ENCODE results near the gene MCTP2. TPM values are rescaled to one million over a fixed set of nuclear protein-coding genes. Genes with fewer than 3 reads are reported as not detected.

MCTP2 gene
- polyA plus RNA-seq, 1 donor = 22.3 TPM

DNA sequence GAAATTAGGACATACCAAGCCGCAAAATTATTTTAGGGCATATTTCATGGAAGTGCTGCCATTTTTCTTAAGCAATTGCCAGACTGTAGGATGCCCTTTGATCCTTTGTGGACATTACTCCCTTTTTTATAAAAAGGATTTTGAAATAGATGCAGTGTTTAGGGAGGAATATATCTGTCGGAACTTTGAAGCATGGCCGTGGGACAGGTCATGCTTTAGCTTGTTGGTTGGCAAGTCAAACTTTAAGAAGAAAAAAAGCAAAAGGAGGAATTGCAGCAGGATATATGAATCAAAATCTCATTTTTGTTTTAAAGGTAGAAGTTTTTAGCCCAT is 122.1 kb downstream of the MCTP2 start:
- DNase-seq = no peak

DNA sequence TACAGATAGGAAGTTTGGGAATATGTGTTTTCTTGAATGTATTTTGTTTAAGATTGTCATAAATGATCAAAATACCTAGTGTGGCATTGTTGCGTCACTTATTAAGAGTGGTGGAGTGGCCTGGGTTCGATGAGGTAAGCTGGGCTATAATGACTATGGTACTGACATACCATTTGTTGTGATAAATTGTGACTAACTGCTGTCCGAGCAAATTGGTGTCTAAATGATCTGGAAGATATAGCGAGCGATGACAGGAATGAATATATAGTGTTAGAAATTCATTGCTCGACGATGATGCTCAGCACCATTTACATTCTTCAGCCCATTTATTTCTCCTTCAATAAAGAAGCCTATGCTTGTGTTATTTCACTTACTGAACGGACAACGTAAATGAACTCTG is 123.3 kb downstream of the MCTP2 start:
- DNase-seq = no peak

DNA sequence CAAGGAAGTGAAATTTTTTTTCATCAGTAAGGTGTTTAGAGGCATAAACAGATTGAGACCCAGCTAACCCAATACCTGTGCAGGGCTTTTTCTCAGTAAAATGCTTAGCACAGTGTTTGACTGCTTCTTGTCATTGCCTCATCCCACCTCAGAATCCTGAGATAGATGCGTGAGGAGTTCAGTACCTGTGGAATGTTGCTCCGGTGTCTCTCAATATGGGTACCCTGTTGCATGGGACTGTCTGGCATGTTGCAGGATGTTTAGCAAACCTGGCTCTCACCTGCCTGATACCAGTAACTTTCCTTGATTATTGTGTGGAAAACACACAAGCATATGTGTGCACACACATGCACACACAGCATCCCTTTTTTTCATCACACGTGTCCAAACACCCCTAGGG is 128.4 kb downstream of the MCTP2 start:
- no peak for DNase-seq

DNA sequence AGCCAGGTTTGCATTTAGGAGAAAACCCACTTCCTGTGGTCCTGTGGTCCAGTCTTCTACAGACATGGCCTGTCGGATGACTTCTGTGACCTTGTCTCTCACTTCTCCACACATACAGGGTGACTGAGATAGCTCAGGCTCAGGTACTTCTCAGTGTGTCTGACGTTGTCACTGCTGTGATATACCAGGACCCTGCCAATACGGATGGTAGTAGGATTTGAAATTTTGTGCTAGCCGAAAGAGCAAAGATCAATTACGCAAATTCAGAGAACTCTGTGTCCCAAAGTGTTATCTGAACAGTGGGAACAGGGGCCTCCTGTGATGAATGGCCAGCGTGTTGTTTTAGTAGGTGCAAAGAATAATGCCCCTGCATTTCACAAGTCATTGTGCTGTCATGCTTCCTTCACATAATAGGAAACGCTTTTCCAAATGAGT is 128.9 kb downstream of the MCTP2 start:
- DNase-seq = no peak

DNA sequence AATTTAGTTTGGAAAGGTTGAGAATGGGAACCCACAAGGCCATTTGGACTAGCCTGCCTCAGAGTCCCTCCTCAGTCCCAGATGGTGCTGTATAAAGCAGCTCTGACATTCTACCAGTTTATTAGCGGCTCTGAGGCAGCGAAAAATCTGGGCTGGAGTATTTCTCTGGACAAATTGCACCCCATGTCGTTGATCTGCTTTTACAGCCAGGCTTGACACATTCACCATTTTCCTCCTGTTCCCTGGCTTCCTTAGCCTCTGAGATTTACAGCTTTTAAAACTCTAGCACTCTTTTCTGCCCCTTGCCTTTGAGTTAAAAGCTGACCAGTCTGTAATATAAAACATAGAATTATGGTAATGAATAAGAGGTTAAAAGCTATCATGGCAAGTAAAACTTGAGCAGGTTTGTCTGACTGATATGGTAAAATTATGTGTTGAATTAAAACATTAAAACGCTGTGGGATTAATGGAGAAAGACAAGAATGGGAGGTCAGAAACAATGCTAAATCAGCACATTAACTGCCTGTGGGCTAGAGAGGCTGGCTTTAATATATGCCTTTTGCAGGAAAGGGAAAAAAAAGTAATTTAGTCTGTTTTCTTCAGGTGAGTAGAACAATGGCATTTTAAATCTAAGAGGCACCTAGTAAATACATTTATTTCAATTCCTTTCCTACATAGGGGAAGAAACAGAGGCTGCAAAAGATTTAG is 131.2 kb downstream of the MCTP2 start:
- DNase-seq = no peak

DNA sequence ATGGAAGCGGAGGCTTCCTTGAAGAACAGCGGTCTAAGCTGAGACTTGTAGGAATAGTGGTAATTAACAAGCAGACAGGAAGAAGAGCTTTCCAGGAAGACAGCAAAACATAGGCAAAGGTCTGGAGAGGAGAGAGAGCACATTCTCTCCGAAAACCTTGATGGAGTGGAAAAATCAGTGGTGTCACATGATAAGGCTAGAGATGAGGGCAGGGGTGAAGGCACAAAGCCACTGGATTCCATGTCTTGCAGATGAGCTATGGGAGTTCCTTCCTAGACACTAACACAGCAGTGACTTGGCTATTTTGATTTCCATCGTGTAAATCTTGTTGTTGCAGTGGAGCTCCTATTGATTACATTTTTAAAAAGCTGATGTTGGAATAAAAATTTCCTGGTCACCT is 132.0 kb downstream of the MCTP2 start:
- no peak for DNase-seq

DNA sequence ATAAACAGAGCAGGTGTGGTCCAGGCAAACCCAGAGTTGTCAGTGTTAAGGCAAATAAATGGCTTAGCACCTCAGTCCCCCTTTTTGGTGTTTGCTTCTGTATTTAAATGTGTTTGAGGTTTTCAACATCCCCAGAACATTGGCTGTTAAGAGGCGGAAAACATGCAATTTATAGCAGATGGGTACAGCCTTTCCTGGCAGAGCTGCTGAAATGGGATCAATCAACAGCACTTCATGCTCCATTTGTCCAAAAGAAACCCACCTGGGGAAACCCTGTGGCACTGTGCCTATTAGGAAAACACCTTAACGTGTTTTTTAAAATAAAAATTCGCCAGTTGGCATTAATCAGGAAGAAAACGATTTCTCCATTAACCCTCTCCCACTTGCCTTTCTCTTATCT is 135.4 kb downstream of the MCTP2 start:
- DNase-seq = no peak

DNA sequence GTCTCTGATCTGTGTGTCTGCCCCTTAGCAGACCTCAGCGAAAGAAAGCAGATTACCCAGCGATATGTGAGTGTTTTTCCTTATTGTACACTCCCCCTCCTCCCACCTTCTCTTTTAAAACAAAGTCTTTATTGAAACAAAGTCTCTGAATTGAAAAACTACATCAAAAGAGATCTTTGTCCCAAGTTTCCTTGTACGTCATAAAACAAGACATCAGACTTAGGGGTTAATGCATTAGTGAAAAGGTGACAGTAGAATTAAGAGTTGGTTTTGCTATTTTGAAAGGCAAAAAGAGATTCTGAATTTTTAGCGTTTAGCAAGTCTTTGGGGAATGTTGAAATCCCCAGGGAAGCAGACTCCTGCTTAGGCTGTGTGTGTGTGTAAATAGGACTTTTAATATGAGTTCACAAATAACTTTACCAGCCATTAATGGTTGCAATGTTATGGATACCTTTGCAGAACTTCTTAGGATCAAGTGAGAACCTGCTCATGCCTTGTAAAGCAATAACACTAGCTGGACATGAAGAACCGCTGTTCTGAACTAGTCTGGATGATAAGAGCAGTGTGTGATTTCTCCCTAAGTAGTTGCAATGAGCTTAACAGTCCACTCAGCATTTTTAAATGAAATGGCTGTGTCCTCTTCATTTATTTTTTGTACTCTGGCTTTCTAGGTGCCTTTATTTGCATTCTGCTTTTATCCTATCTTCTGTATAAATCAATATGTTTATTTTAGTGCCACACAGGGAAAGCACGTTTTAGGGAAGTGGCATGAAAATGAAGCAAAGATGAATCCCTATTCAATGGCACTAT is 136.6 kb downstream of the MCTP2 start:
- no peak for DNase-seq

DNA sequence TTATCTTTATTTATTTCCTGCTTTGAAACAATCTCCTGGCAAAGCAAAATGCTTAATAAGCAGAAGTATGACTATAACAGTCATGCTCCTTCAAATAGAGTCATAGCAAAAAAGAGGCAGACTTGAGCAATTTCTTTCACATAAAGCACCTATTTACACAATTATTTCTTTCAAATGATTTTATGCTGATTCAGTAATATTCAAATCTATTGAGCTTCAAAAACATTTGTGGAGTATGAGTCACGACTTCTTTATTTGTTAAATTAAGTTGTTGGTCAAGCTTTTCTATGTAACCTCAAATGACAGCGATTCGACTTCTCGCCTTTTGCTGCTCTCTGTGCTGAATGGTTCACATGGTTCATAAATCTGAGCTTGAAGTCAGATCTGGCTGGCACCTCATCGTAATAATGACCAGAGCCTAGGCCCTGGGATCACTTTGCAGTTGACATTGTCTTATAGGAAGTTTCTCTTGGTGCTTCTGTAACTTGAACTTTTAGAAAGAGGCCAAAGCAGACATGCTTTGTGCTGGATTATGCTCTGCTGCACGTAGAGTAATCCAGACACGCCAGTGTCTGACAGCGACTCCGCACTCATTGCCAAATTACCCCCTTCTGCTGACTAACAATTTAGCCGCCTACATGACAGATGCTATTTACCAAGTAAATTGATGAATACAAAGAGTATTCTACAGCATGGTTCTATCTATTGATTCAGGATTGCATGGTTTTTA is 139.0 kb downstream of the MCTP2 start:
- no peak for DNase-seq

DNA sequence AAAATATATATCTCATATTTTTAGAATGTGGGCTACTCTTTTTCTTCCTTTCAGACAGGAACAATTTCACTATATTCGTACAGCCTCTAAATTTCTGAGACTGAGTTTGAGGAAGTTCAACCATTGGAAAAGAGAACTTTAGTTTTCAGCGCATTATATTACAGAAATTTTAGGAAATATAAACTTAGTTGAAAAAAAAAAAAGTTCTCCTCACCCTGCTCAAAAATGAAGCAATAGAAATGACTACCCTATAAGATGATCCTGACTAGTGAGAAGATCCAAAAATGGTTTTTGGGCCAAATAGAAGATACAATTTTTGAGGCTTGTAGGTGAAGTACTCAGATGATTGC is 139.6 kb downstream of the MCTP2 start:
- no peak for DNase-seq

DNA sequence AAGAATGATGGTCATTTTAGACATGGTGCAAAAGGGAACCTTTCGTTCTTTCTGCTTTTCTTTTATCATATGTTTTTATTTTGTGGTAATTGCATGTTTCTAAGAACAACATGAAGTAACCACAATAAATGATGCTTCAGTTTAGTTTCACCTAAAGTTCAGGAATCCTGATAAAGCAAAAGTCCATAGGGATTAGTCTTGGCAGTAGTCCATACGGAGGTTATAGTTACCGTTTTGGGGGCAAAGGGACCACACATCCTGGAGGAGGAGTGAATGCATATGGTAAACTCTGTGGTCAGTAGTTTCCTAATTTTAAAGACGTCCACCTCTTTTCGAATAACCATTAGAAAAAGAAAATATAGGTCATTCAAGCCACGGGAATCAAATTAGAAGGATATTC is 141.5 kb downstream of the MCTP2 start:
- no peak for DNase-seq

DNA sequence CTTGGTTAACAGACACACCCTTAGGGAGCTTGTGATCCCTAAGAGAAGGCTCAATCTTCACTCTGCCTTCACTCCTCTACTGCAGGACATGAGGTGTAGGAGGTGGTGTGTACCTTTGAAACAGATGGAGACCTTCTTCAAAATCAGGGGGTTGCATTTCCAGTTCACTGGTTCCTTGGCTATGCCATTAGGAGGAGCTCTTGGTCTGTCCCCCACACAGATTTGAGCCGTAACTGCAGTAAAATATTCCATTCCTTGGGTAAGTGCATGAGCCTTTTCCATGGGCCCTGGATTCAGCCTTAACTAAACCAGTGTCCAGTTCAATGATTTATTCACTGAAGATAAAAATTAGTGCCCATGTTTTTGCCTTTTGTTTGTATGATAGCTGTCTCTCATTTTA is 144.6 kb downstream of the MCTP2 start:
- DNase-seq = no peak

DNA sequence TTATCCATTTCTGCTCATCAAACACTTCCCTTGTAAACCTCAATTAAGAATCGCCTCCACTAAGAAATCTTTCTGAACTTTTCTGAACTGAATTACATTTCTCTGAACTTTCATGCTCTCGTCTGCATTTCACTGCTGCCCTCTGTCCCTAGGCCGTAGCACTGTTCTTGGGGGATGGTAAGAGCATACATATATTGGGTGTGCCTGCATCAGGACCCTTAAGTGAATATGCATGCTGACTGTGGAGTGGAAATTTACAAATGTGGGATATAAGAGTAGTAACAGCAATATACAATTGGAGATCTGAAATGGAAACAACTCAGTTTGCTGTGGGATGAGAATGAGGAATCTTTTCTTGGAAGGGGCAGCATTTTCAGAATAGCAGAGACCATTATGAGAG is 148.6 kb downstream of the MCTP2 start:
- no peak for DNase-seq

DNA sequence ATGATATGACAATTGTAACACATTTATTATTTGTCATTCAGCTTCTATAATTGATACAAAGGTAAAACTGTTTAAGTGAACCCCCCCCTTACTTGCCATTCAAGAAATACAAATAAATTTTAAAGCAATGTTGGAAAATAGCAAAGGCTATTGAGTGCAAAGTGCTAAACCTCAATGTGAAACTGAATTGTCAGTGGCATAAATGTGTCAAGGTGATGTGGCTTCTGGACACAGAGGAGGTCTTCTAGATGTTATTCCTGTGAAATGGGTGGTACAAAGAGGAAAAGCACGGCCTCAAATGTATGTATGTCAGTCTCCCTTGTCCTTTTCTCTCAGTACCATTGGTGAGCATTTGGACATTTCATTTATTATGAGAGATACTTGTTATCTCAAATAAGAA is 149.4 kb downstream of the MCTP2 start:
- DNase-seq = no peak

DNA sequence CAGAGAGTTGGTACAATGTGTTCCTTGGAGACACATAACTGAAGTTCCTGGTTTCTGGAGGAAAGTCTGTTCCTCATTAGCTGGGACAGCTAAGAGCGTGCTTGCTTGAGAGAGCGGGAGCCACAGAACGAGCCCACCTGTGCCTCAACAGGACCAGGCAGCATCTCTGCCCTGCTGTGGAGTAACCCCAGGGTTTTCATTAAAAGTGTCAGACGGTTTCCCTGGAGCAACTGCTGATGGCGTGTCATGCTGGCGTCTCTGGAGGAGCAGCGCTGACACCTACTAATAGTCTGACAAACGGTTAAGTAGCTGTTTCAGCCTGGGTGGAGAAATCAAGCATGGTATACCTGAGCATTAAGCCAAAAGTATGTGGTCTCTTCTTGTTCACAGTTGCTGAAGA is 150.0 kb downstream of the MCTP2 start:
- no peak for DNase-seq

DNA sequence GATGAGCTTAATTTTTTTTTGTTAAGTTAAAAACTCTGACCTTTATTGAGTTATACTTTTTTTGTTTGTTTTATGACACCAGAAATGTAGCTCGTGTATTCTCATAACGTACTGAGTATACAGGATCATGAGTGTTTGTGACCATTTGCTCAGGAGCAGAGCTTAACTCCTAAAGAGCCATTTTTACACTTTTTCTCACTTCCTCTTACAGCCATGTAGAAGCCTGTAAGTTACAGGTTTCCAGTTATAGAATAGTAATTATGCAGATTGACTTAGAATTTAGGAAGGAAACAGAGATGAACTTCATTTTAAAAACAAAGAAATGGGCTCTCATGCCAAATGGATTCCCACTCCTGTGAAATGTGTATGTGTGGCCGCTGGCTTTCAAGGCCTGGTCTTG is 151.7 kb downstream of the MCTP2 start:
- no peak for DNase-seq

DNA sequence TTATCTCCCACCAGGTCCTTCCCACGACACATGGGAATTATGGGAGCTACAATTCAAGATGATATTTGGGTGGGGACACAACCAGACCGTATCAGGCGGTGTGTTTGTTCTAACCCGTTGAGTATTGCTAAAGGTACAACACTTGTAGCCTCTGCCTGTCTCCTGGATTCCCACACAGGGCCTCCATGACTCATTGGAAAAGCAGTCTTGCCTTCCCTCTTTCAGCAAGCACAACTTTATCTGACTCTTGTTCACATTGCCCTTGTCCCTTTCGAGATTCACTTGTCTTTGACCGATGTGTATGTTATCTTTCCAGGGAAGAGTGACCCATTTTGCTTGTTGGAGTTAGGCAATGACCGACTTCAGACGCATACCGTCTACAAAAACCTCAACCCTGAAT is 152.3 kb downstream of the MCTP2 start:
- DNase-seq = no peak

DNA sequence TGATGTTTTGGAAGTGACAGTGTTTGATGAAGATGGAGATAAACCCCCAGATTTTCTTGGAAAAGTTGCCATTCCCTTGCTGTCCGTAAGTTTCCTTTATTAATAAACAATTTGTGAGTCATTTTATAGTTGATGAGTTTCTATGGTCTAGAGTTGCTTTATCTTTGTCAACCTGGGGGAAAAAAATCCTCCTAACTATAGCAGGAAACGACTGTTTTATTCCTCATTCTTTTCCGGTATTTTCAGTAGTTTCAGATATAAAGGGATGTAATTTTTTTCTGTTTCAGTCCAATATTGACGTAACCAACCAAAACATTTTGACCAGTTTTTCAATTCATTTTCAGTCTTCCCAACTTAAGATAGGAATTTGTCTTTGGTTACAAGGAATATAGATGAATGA is 154.1 kb downstream of the MCTP2 start:
- no peak for DNase-seq

DNA sequence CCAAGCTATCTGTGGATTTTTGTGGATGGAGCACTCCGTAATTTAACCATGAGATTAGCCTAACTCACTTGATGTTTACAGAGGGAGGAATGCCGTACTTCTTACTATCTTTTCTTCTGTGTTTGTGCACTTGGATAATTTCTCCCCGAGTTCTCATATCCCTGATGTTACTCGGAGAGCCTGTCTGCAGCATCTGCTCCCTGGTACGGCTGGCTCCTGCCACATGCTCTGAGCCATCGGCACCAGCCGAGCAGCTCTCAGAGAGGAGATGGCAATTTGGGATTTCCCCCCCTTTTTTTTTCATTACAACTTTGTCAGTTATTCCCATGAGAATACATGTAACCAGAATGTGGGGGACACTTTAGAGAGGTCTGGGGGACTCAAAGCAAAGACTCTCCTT is 155.0 kb downstream of the MCTP2 start:
- DNase-seq = no peak

DNA sequence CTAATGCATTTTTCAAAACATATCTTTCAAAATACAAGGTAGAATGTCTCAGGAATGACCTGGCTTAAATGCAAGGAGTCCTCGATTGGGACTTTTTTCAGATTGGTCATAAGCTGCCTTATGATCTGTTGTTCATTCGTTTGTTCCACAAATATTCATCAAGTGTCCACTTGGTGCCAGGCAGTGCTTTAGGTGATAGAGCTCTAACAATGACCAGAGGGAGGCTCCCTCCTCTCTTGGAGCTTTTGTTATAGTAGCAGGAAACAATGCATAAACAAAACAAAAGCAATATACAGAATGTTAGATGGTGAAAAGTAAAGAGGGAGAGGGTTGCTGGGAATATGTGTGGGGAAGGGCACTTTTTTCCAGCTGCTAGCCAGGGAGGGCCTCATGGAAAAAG is 156.1 kb downstream of the MCTP2 start:
- no peak for DNase-seq

DNA sequence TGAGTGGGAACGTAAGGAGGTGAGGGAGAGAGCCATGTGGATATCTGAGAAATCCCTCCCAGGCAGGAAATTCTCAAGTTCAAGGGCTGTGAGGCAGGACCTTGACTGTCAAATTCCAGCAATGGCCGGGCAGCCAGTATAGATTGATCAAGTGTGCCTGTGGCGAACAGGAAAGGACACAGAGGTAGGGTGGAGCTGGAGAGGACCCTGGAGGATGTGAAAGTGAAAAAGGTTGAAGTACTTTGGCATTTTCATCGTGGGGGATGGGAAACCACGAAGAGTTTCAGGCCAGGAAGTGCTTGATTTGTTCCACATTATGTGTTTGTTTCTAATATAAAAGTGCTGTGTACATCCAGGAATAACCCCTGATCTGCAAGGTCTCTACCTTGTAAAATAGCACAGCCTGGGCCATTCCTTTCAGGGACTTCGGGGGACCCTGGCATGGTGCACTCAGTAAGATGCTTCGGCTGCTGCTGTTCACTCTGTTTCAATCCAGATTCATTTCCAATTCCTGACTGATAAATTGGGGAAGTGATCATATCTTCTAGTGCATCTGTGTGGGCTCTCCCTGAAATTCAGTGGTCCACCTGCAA is 156.6 kb downstream of the MCTP2 start:
- no peak for DNase-seq

DNA sequence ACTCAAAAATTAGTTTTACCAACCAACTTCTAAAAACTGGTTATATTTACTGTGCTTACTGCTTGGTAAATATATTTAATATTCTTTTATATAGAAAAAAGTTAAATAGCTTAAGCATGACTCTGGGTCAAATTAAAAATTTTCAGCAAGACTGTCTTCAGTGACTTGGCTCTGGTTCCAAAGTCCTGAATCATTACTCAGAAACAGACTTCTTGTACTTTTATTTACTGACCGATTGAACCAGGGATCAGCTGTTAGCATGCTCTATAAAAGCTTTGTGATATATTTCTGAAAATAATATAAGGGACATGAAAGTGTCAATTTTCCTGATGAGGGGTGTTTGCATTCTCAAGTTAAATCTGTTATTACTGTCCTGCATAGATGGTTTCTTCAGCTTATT is 164.3 kb downstream of the MCTP2 start:
- DNase-seq = no peak

DNA sequence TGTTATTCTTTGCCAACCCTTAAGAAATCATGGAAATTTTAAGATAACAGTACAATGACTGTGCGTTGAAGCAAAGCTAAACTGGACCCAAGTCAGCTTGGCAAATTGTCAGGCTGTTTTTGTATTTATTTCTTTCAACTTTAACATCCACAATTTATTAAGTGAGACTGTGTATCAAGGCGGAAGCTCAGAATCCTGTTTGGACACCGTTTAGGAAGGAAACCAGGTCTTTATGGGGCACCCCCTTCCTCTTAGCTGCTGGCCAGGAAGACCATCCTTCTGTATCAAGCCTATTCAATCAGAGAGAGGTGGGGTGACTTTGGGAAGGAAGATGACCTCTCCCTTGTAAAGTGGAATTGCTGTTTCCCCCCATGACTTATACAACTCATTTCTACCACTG is 166.0 kb downstream of the MCTP2 start:
- no peak for DNase-seq
